ENCODE data around the gene NR5A1.

The NR5A1 gene

DNA sequence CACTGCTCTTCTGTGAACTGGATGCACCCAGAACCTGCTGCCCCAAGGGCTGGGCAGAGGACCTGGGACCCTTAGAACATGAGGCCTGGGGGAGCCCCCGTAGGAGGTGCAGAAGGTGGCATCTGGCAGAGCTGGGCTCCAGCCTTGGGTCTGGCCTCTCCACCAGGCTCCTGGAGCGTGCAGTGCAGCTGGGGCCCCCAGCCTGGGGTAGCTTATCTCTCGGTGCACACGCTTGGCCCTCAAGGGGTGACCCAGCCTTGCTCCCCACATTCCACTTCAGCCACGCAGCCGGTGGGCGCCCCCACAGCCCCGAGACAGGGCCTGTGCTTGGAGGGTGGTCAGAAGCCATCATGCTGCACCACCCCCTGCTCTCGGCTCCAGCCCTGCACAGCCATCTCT, 5.6 kb upstream of the NR5A1 start:
- Histone ChIP-seq H4K91ac (ENCODE audit: low read length) (no peak overlapping the region), H3K4me1 (ENCODE audit: control insufficient read depth, insufficient read depth, low read depth, low read length) (no peaks in the 10 kb centered on the region), H3K27me3 (ENCODE audit: control insufficient read depth in 1 of 2, insufficient read depth in 1 of 2, low read length in 2 of 2) (peaks cover 4 to 64% of the 10 kb centered on the region in 2 experiments), H2BK15ac (ENCODE audit: low read depth, poor library complexity, severe bottlenecking) (no peak overlapping the region), H3K79me1 (replicated peaks; ENCODE audit: low read length, poor library complexity, severe bottlenecking) (no peaks in the 10 kb centered on the region), H2BK120ac (ENCODE audit: low read depth, low read length) (no peak overlapping the region), H3K36me3 (ENCODE audit: control insufficient read depth in 1 of 2, insufficient read depth in 2 of 2, low read depth in 1 of 2, low read length in 2 of 2) (no peaks in the 10 kb centered on the region), H3K4me2 (ENCODE audit: low read length, poor library complexity, severe bottlenecking) (no peak overlapping the region), H3K18ac (ENCODE audit: low read depth in 1 of 2, low read length in 2 of 2) (no peak overlapping the region), H3K23ac (ENCODE audit: low read length in 2 of 2) (no peak overlapping the region), H3K4me3 (ENCODE audit: insufficient read depth in 1 of 2, low read depth in 1 of 2, low read length in 2 of 2) (no peak overlapping the region), H3K9ac (ENCODE audit: low read length) (no peak overlapping the region), H3K9me3 (ENCODE audit: control insufficient read depth, low read length) (no peaks in the 10 kb centered on the region), H2AFZ (ENCODE audit: low read depth, low read length) (no peak overlapping the region), H3K4ac (ENCODE audit: low read depth in 1 of 2, low read length in 2 of 2) (peak overlapping the region in 1 of 2 experiments; percentile 13), H3K14ac (ENCODE audit: low read length in 2 of 2) (no peak overlapping the region), H3K27ac (ENCODE audit: low read length, poor library complexity, severe bottlenecking) (no peak overlapping the region), H4K8ac (ENCODE audit: low read length) (no peak overlapping the region), H2BK12ac (ENCODE audit: low read length in 2 of 2) (no peak overlapping the region), H2AK5ac (ENCODE audit: low read length, severe bottlenecking) (no peak overlapping the region), H2BK5ac (ENCODE audit: low read depth, low read length, poor library complexity, severe bottlenecking) (no peak overlapping the region)
- 88% methylated on average over 9 of the region's 9 CpGs for WGBS
- DNase-seq = no peak

DNA sequence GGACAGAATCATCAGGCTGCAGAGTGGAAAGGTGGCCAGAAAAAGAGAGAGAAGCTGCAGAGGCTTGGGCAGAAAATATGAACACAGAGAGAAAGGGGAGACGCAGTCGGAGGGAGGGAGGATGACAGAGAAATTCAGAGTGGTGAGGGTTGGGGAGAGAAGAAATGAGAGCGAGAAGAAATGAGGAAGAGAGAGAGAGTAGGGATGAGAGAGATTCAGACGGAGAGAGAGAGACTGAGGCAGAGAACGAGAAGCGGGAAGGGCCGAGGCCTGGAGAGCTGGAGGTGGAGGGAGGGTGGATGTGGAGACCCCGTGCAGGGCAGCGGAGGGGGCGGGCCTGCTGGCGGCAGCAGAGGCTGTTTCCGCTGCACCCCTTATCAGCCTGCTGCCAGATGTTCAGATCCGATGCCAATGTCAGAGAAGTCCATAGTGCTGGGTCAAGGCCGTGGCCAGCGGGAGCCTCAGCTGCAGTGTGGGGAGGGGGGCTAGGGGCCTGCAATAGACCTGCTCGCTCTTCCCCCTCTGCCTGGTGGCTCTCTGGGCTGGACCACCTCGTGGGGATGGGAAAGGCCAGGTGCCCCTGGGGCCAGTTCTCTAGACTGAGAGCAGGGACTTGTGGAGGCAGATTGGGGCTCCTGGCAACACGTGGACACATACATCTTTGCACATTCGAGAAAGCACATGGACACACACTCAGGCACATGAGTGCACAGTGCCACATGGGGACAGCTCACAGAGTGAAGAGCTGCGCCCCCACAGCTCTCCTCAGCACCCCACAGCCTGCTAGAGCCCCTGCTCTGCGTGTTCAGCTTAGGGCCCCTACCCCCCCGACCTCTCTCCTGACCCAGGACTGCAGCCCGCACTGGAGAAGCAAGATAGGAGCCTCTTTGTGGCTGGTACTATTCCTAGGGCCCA, 4.9 kb upstream of the NR5A1 start:
- Histone ChIP-seq H2BK15ac (ENCODE audit: low read depth, poor library complexity, severe bottlenecking) (no peak overlapping the region), H4K8ac (ENCODE audit: low read length) (no peak overlapping the region), H3K4ac (ENCODE audit: low read depth in 1 of 2, low read length in 2 of 2) (no peak overlapping the region), H2AFZ (ENCODE audit: low read depth, low read length) (no peak overlapping the region), H3K4me1 (ENCODE audit: control insufficient read depth, insufficient read depth, low read depth, low read length) (no peaks in the 10 kb centered on the region), H3K9ac (ENCODE audit: low read length) (no peak overlapping the region), H3K14ac (ENCODE audit: low read length in 2 of 2) (no peak overlapping the region), H3K27me3 (ENCODE audit: control insufficient read depth in 1 of 2, insufficient read depth in 1 of 2, low read length in 2 of 2) (peaks cover 4 to 58% of the 10 kb centered on the region in 2 experiments), H2BK5ac (ENCODE audit: low read depth, low read length, poor library complexity, severe bottlenecking) (no peak overlapping the region), H4K91ac (ENCODE audit: low read length) (no peak overlapping the region), H3K27ac (ENCODE audit: low read length, poor library complexity, severe bottlenecking) (no peak overlapping the region), H3K23ac (ENCODE audit: low read length in 2 of 2) (no peak overlapping the region), H3K79me1 (replicated peaks; ENCODE audit: low read length, poor library complexity, severe bottlenecking) (no peaks in the 10 kb centered on the region), H3K4me3 (ENCODE audit: insufficient read depth in 1 of 2, low read depth in 1 of 2, low read length in 2 of 2) (no peak overlapping the region), H2AK5ac (ENCODE audit: low read length, severe bottlenecking) (no peak overlapping the region), H3K4me2 (ENCODE audit: low read length, poor library complexity, severe bottlenecking) (no peak overlapping the region), H3K36me3 (ENCODE audit: control insufficient read depth in 1 of 2, insufficient read depth in 2 of 2, low read depth in 1 of 2, low read length in 2 of 2) (no peaks in the 10 kb centered on the region), H3K9me3 (ENCODE audit: control insufficient read depth, low read length) (no peaks in the 10 kb centered on the region), H3K18ac (ENCODE audit: low read depth in 1 of 2, low read length in 2 of 2) (no peak overlapping the region), H2BK120ac (ENCODE audit: low read depth, low read length) (no peak overlapping the region), H2BK12ac (ENCODE audit: low read length in 2 of 2) (no peak overlapping the region)
- 80% methylated on average over 23 of the region's 23 CpGs for WGBS
- DNase-seq = no peak

DNA sequence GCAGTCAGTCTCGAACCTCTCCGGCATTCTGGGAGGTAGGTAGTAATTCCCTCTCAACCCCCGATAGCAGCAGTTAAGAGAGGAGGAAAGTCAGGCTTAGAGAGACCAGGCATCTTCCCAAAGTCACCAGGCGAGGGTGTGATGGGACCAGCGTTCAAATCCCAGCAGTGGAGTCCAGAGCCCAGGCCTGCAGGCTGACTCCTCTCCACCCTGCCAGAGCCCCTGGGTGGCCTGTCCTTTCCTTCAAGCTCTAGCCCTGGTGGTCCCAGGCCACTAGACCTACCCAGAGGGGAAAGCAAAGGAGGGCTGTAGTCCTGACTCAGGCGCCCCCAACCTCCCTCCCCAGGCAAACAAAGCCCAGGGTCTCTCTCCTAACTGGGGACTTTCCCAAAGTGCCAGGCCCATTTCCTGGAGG, 4.2 kb upstream of the NR5A1 start:
- Histone ChIP-seq H3K36me3 (ENCODE audit: control insufficient read depth in 1 of 2, insufficient read depth in 2 of 2, low read depth in 1 of 2, low read length in 2 of 2) (no peaks in the 10 kb centered on the region), H3K4me3 (ENCODE audit: insufficient read depth in 1 of 2, low read depth in 1 of 2, low read length in 2 of 2) (no peak overlapping the region), H4K91ac (ENCODE audit: low read length) (no peak overlapping the region), H2BK5ac (ENCODE audit: low read depth, low read length, poor library complexity, severe bottlenecking) (no peak overlapping the region), H2BK120ac (ENCODE audit: low read depth, low read length) (no peak overlapping the region), H2BK15ac (ENCODE audit: low read depth, poor library complexity, severe bottlenecking) (no peak overlapping the region), H3K9me3 (ENCODE audit: control insufficient read depth, low read length) (no peaks in the 10 kb centered on the region), H4K8ac (ENCODE audit: low read length) (no peak overlapping the region), H2AK5ac (ENCODE audit: low read length, severe bottlenecking) (no peak overlapping the region), H3K14ac (ENCODE audit: low read length in 2 of 2) (peak overlapping the region in 1 of 2 experiments; percentile 72), H3K18ac (ENCODE audit: low read depth in 1 of 2, low read length in 2 of 2) (no peak overlapping the region), H3K4ac (ENCODE audit: low read depth in 1 of 2, low read length in 2 of 2) (no peak overlapping the region), H3K4me2 (ENCODE audit: low read length, poor library complexity, severe bottlenecking) (no peak overlapping the region), H3K23ac (ENCODE audit: low read length in 2 of 2) (peak overlapping the region in 1 of 2 experiments; percentile 29), H3K79me1 (replicated peaks; ENCODE audit: low read length, poor library complexity, severe bottlenecking) (no peaks in the 10 kb centered on the region), H3K27me3 (ENCODE audit: control insufficient read depth in 1 of 2, insufficient read depth in 1 of 2, low read length in 2 of 2) (peaks cover 9 to 53% of the 10 kb centered on the region in 2 experiments), H3K27ac (ENCODE audit: low read length, poor library complexity, severe bottlenecking) (no peak overlapping the region), H3K4me1 (ENCODE audit: control insufficient read depth, insufficient read depth, low read depth, low read length) (no peaks in the 10 kb centered on the region), H2AFZ (ENCODE audit: low read depth, low read length) (no peak overlapping the region), H2BK12ac (ENCODE audit: low read length in 2 of 2) (peak overlapping the region in 1 of 2 experiments; percentile 57), H3K9ac (ENCODE audit: low read length) (no peak overlapping the region)
- peak; percentile 5 for DNase-seq
- WGBS = 78% methylated on average over 6 of the region's 6 CpGs

GRCh38 chr9:124510650-124511425, 3.6 kb upstream of the NR5A1 start:
- Histone ChIP-seq H3K9me3 (ENCODE audit: control insufficient read depth, low read length) (no peaks in the 10 kb centered on the region), H4K91ac (ENCODE audit: low read length) (no peak overlapping the region), H3K4me2 (ENCODE audit: low read length, poor library complexity, severe bottlenecking) (no peak overlapping the region), H3K4me1 (ENCODE audit: control insufficient read depth, insufficient read depth, low read depth, low read length) (no peaks in the 10 kb centered on the region), H3K4me3 (ENCODE audit: insufficient read depth in 1 of 2, low read depth in 1 of 2, low read length in 2 of 2) (no peak overlapping the region), H2BK5ac (ENCODE audit: low read depth, low read length, poor library complexity, severe bottlenecking) (no peak overlapping the region), H3K9ac (ENCODE audit: low read length) (no peak overlapping the region), H2BK120ac (ENCODE audit: low read depth, low read length) (no peak overlapping the region), H2AFZ (ENCODE audit: low read depth, low read length) (no peak overlapping the region), H4K8ac (ENCODE audit: low read length) (no peak overlapping the region), H2BK12ac (ENCODE audit: low read length in 2 of 2) (peak overlapping the region in 1 of 2 experiments; percentile 57), H3K27ac (ENCODE audit: low read length, poor library complexity, severe bottlenecking) (no peak overlapping the region), H3K27me3 (ENCODE audit: control insufficient read depth in 1 of 2, insufficient read depth in 1 of 2, low read length in 2 of 2) (peaks cover 15 to 58% of the 10 kb centered on the region in 2 experiments), H3K4ac (ENCODE audit: low read depth in 1 of 2, low read length in 2 of 2) (no peak overlapping the region), H2AK5ac (ENCODE audit: low read length, severe bottlenecking) (no peak overlapping the region), H3K79me1 (replicated peaks; ENCODE audit: low read length, poor library complexity, severe bottlenecking) (no peaks in the 10 kb centered on the region), H3K36me3 (ENCODE audit: control insufficient read depth in 1 of 2, insufficient read depth in 2 of 2, low read depth in 1 of 2, low read length in 2 of 2) (no peaks in the 10 kb centered on the region), H3K14ac (ENCODE audit: low read length in 2 of 2) (peak overlapping the region in 1 of 2 experiments; percentile 72), H3K18ac (ENCODE audit: low read depth in 1 of 2, low read length in 2 of 2) (no peak overlapping the region), H2BK15ac (ENCODE audit: low read depth, poor library complexity, severe bottlenecking) (no peak overlapping the region), H3K23ac (ENCODE audit: low read length in 2 of 2) (no peak overlapping the region)
- peak; percentile 76 for DNase-seq
- 79% methylated on average over 8 of the region's 9 CpGs for WGBS

Measured in mesenchymal stem cell (in vitro differentiated cells and primary cell).